B cell (primary cell): ENCODE results near the gene DDX56. TPM values are rescaled to one million over a fixed set of nuclear protein-coding genes. Genes with fewer than 3 reads are reported as not detected.
A peak's percentile ranks its signal among the peaks of the same experiment; 100 is the strongest.

Experiments used
- ATAC-seq: fragments of 200-7000 bp; cut with Tn5 transposase; one replicate; pipeline ENCODE4 v1.10.0; 2021; ENCODE audit warnings: low read depth, mild to moderate bottlenecking, moderate number of reproducible peaks, moderate library complexity
- CTCF ChIA-PET: fragments of 350-600 bp; sonication (Branson Sonifier 250); formaldehyde crosslinking; loops from one replicate; lab custom pipeline; 2021; ENCODE audit warnings: antibody characterized with exemption, inconsistent platforms; lab: Charles Lee
- POLR2A ChIA-PET: fragments of 350-600 bp; sonication (Branson Sonifier 250); formaldehyde crosslinking; loops from one replicate; lab custom pipeline; 2021; ENCODE audit warnings: antibody characterized with exemption; lab: Charles Lee
- DNase-seq: peaks from one replicate; pipeline ENCODE4 v3.0.0; 2013
- H2AFZ ChIP-seq: 2 replicates; pipeline ENCODE4 v1.6.1; 2012; ENCODE audit warnings: mild to moderate bottlenecking, low read depth, low read length; ENCODE audit not compliant: insufficient read depth, poor library complexity, severe bottlenecking
- H3K27ac ChIP-seq, 2 donors: 1 replicate in 1 of 2; 2 replicates in 1 of 2; pipeline ENCODE4 v1.5.1; 2012 to 2013; ENCODE audit warnings: low read length in 2 of 2, mild to moderate bottlenecking in 2 of 2, moderate library complexity in 1 of 2
- H3K27me3 ChIP-seq, 4 experiments: fragments of 200-600 bp in 1 of 4; sonication (generic) in 1 of 4; replicated peaks in 1 of 4; 1 replicate in 2 of 4; 2 replicates in 2 of 4; pipeline versions ENCODE4 v1.6.1 to v1.7.0; 2013 to 2016; ENCODE audit warnings: low read length in 3 of 4, mild to moderate bottlenecking in 2 of 4, mixed read lengths in 1 of 4, moderate library complexity in 1 of 4; ENCODE audit not compliant: insufficient read depth in 4 of 4, control insufficient read depth in 3 of 4; ENCODE audit errors: control extremely low read depth in 1 of 4
- H3K36me3 ChIP-seq, 2 experiments: replicated peaks in 1 of 2; 1 replicate in 1 of 2; 2 replicates in 1 of 2; pipeline versions ENCODE4 v1.6.1 to v1.7.1; 2013; ENCODE audit warnings: low read length in 1 of 2; ENCODE audit not compliant: insufficient read depth in 2 of 2, control insufficient read depth in 1 of 2; ENCODE audit errors: control extremely low read depth in 1 of 2, extremely low read depth in 1 of 2
- H3K4me1 ChIP-seq, 2 donors: fragments of 200-600 bp in 1 of 2; sonication (generic) in 1 of 2; 1 replicate in 1 of 2; 2 replicates in 1 of 2; pipeline versions ENCODE4 v1.5.1 to v1.6.1; 2013 to 2017; ENCODE audit warnings: low read length in 2 of 2; ENCODE audit not compliant: control insufficient read depth in 2 of 2, insufficient read depth in 2 of 2
- H3K4me2 ChIP-seq: replicated peaks from 2 replicates; pipeline ENCODE3; 2012; ENCODE audit warnings: mild to moderate bottlenecking, low read depth, low read length; ENCODE audit not compliant: poor library complexity, severe bottlenecking
- H3K4me3 ChIP-seq, 5 experiments: fragments of 200-600 bp in 1 of 5; sonication (generic) in 1 of 5; 1 replicate in 3 of 5; 2 replicates in 2 of 5; pipeline versions ENCODE4 v1.5.1 to v1.7.0; 2011 to 2016; ENCODE audit warnings: low read length in 4 of 5, mild to moderate bottlenecking in 4 of 5, low read depth in 2 of 5, control low read depth in 1 of 5, moderate library complexity in 1 of 5; ENCODE audit not compliant: insufficient read depth in 1 of 5; ENCODE audit errors: control extremely low read depth in 1 of 5, extremely low read depth in 1 of 5
- H3K79me2 ChIP-seq: fragments of 200-600 bp; sonication (generic); one replicate; pipeline ENCODE4 v1.6.0; 2016; ENCODE audit warnings: low read length; ENCODE audit not compliant: control insufficient read depth, insufficient read depth
- H3K9ac ChIP-seq: fragments of 200-600 bp; sonication (generic); 2 replicates; pipeline ENCODE4 v1.6.1; 2017; ENCODE audit warnings: mild to moderate bottlenecking, low read length, moderate library complexity
- H3K9me3 ChIP-seq, 3 donors: one replicate each; pipeline versions ENCODE4 v1.6.1 to v1.7.1; 2013; ENCODE audit warnings: low read length in 2 of 3; ENCODE audit not compliant: control insufficient read depth in 2 of 3, insufficient read depth in 1 of 3; ENCODE audit errors: control extremely low read depth in 1 of 3
- H4K20me1 ChIP-seq: 2 replicates; pipeline ENCODE4 v1.6.0; 2012; ENCODE audit warnings: mild to moderate bottlenecking, low read length; ENCODE audit not compliant: insufficient read depth, control insufficient read depth, poor library complexity, severe bottlenecking
- H3K27ac Mint-ChIP-seq: one replicate; pipeline ENCODE4 v1.8.0; 2021; ENCODE audit warnings: mixed read lengths
- H3K27me3 Mint-ChIP-seq: one replicate; pipeline ENCODE4 v1.8.0; 2021; ENCODE audit warnings: mixed read lengths
- H3K4me1 Mint-ChIP-seq: one replicate; pipeline ENCODE4 v1.8.0; 2021; ENCODE audit warnings: mixed read lengths
- H3K4me3 Mint-ChIP-seq: one replicate; pipeline ENCODE4 v1.8.0; 2021; ENCODE audit warnings: mixed read lengths
- H3K9me3 Mint-ChIP-seq: one replicate; pipeline ENCODE4 v1.8.0; 2022; ENCODE audit warnings: mixed read lengths; ENCODE audit not compliant: insufficient read depth
- EZH2 ChIP-seq: IDR thresholded peaks from 2 replicates; pipeline ENCODE4 v1.6.1; 2012; ENCODE audit warnings: borderline replicate concordance, low read depth, mild to moderate bottlenecking, moderate library complexity, low read length; ENCODE audit not compliant: insufficient read depth, poor library complexity, severe bottlenecking
- WGBS: methylation state at CpG from one replicate; pipeline ENCODE4 v1.1.5; 2013; ENCODE audit warnings: missing lambda C conversion rate; ENCODE audit not compliant: insufficient coverage; 5-methylcytosine and 5-hydroxymethylcytosine counted together
- intact Hi-C: fragments of 100-400 bp; cut with micrococcal nuclease; formaldehyde crosslinking; loops from one replicate; pipeline ENCODE4 v1.10.0; 2022
- polyA plus RNA-seq: library from polyadenylated mRNA; depleted of rRNA; stranded (reverse); fragments of >200 nt; gene quantifications from 2 replicates; pipeline ENCODE4 v1.2.3, GENCODE V29; 2012
- total RNA-seq, 2 donors: library from RNA; stranded (reverse); fragments of 120-200 nt in 1 of 2; gene quantifications; 1 replicate in 1 of 2; 2 replicates in 1 of 2; pipeline versions ENCODE4 v1.2.3 to v1.2.4, GENCODE V29; 2013 to 2022
- TF ChIP-seq, protein P1 (sequence below): fragments of 200-600 bp; IDR thresholded peaks from one replicate; pipeline ENCODE4 v1.8.0; 2022; ENCODE audit warnings: antibody characterized with exemption, mild to moderate bottlenecking

DDX56 gene
- total and polyA plus RNA-seq, 2 donors (not counting 1 experiment from before 2014, with no cell fraction given) = 88.2 to 102 TPM

DNA sequence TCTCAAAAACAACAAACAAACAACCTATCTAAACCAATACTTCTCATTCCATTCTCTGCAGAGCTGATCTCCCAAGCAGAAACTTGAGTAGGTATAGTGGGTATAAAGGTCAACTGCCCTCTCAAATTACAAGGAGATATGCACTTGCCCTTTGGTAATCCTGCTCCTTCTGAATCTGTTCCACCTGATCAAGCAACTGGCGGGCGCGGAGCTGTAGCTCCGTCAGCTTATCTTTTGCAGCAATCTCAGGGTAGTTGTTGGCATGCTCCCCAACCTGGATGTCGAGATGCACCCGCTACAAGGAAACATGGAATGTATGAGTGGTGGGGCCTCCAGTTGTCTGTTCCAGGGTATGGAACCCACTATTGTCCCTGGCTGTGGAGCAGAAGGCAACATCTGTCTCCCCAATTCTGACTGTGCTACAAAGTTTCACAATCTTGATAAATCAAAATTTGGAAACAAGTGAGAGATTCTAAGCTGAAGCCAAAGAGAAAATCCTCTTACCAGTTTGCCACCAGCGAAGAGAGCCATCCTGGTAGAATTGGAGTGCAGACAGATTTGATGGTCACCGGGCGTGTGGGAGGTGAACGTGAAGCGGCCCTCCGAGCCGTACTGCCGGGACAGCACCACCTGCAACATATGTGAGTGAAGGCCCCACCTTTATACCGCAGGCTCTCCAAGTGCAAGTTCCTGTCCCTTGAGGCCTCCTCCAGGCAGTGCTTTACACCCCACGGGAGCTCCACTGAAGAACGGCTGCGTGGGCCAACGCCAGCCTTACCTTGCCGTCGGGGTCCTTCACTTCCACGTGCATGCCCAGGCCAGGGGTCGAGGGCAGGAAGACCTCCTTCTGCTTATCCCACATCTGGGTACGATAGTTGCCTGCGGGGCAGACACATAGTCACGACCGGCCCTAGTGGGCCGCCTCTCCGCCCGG lies 7.5 kb upstream of the DDX56 start:
- ChIA-PET CTCF (interaction anchor here (1.5 to 3.5 kb wide), 5 partner anchors 9 to 555 kb away, joined by 3 to 29 read pairs (median 8); partner anchors contain the start of gene H2AZ2), POLR2A (interaction anchor here (1.4 to 2.2 kb wide), 6 partner anchors 8 to 267 kb away, joined by 4 to 12 read pairs (median 8); partner anchors contain the start of genes DDX56, H2AZ2, NUDCD3 and OGDH)
- Histone ChIP-seq H3K9ac (peak overlapping the region; percentile 86), H3K27ac (peak overlapping the region; percentile 92 to 97), H2AFZ (peak overlapping the region; percentile 83), H4K20me1 (no peaks in the 10 kb centered on the region), H3K4me1 (peaks cover 21% of the 10 kb centered on the region in 2 donors), H3K36me3 (peaks cover 0 to 37% of the 10 kb centered on the region in 2 experiments), H3K27me3 (no peaks in the 10 kb centered on the region), H3K4me2 (peak overlapping the region; percentile 85), H3K4me3 (peak overlapping the region; percentile 40 to 97 (median 72)), H3K9me3 (no peaks in the 10 kb centered on the region), H3K79me2 (peaks cover 45% of the 10 kb centered on the region)
- peaks cover 29% of the 10 kb centered on the region for H3K4me1 Mint-ChIP-seq
- intact Hi-C loops = loop anchor here (5.0 kb wide), 2 partner anchors 421 to 446 kb away; partner anchors contain the start of gene CCM2
- TF ChIP-seq, protein P1, sequence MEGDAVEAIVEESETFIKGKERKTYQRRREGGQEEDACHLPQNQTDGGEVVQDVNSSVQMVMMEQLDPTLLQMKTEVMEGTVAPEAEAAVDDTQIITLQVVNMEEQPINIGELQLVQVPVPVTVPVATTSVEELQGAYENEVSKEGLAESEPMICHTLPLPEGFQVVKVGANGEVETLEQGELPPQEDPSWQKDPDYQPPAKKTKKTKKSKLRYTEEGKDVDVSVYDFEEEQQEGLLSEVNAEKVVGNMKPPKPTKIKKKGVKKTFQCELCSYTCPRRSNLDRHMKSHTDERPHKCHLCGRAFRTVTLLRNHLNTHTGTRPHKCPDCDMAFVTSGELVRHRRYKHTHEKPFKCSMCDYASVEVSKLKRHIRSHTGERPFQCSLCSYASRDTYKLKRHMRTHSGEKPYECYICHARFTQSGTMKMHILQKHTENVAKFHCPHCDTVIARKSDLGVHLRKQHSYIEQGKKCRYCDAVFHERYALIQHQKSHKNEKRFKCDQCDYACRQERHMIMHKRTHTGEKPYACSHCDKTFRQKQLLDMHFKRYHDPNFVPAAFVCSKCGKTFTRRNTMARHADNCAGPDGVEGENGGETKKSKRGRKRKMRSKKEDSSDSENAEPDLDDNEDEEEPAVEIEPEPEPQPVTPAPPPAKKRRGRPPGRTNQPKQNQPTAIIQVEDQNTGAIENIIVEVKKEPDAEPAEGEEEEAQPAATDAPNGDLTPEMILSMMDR = no peak
- TF ChIP-seq EZH2 = no peak
- H3K27me3 Mint-ChIP-seq = no peaks in the 10 kb centered on the region
- H3K9me3 Mint-ChIP-seq = no peaks in the 10 kb centered on the region
- H3K27ac Mint-ChIP-seq = peak overlapping the region; percentile 99
- peak; percentile 1 for ATAC-seq
- H3K4me3 Mint-ChIP-seq = peak overlapping the region; percentile 96
- WGBS = 19% methylated on average over 29 of the region's 30 CpGs
- no peak for DNase-seq
